HG03045 (cell line): Measurements from ENCODE around the gene THEM4.
"Not testable (repeated sequence)": the region's sequence is repeated elsewhere in the genome, so short reads cannot be mapped to it uniquely, and the experiment has no call there.

Source experiments
- ATAC-seq: cut with Tn5 transposase; IDR thresholded peaks from one replicate; pipeline ENCODE4 v1.9.1; 2021; ENCODE audit warnings: mild to moderate bottlenecking, moderate library complexity; ENCODE audit not compliant: unreplicated experiment

The THEM4 gene

GRCh38 chr1:151860504-151861187 is 48.7 kb downstream of the THEM4 start:
- no peak for ATAC-seq

- ATAC-seq: no peak
Measured at GRCh38 chr1:151859891-151860293, 49.4 kb downstream of the THEM4 start.

GRCh38 chr1:151858886-151859665 is 50.2 kb downstream of the THEM4 start:
- ATAC-seq: no peak

- ATAC-seq: no peak
Measured at GRCh38 chr1:151858030-151858746, 51.1 kb downstream of the THEM4 start.

- no peak for ATAC-seq
Measured at GRCh38 chr1:151855933-151856332, 53.4 kb downstream of the THEM4 start.

- not testable (repeated sequence) for ATAC-seq
Measured at GRCh38 chr1:151855516-151855915, 53.8 kb downstream of the THEM4 start.

- no peak for ATAC-seq
Measured at GRCh38 chr1:151854658-151855057, 54.7 kb downstream of the THEM4 start.

GRCh38 chr1:151853411-151853943 is 55.8 kb downstream of the THEM4 start, which contains the start of gene THEM5:
Gene THEM5 (minus strand): TSS chr1:151853712. CDS start chr1:151853565, 147 bp downstream.
- no peak for ATAC-seq

GRCh38 chr1:151852733-151853132 is 56.6 kb downstream of the THEM4 start:
- no peak for ATAC-seq

GRCh38 chr1:151851886-151852285 is 57.4 kb downstream of the THEM4 start:
- no peak for ATAC-seq

- ATAC-seq: no peak
Measured at GRCh38 chr1:151849871-151850270, 59.4 kb downstream of the THEM4 start.

- ATAC-seq: no peak
Measured at GRCh38 chr1:151849126-151849525, 60.2 kb downstream of the THEM4 start.

GRCh38 chr1:151847867-151848596 is 61.3 kb downstream of the THEM4 start:
- ATAC-seq: no peak

- no peak for ATAC-seq
Measured at GRCh38 chr1:151846686-151847237, 62.5 kb downstream of the THEM4 start.

GRCh38 chr1:151846062-151846568 is 63.2 kb downstream of the THEM4 start:
- ATAC-seq: no peak

- ATAC-seq: no peak
Measured at GRCh38 chr1:151843398-151843797, 65.9 kb downstream of the THEM4 start.

GRCh38 chr1:151841141-151841540 is 68.2 kb downstream of the THEM4 start:
- ATAC-seq: no peak

GRCh38 chr1:151840421-151840820 is 68.9 kb downstream of the THEM4 start:
- no peak for ATAC-seq

- ATAC-seq: no peak
Measured at GRCh38 chr1:151839457-151840403, 69.6 kb downstream of the THEM4 start, which contains the start of gene C2CD4D. Gene C2CD4D (minus strand): TSS chr1:151839820. CDS start chr1:151838989, 831 bp downstream.
